IPS-NIHi7 (cell line): ENCODE data around the gene TACC2.

ENCODE experiments used
- DNase-seq: peaks from one replicate; pipeline ENCODE4 v3.0.0; 2012; ENCODE audit warnings: mixed read lengths; ENCODE audit errors: extremely low spot score

The TACC2 gene

DNA sequence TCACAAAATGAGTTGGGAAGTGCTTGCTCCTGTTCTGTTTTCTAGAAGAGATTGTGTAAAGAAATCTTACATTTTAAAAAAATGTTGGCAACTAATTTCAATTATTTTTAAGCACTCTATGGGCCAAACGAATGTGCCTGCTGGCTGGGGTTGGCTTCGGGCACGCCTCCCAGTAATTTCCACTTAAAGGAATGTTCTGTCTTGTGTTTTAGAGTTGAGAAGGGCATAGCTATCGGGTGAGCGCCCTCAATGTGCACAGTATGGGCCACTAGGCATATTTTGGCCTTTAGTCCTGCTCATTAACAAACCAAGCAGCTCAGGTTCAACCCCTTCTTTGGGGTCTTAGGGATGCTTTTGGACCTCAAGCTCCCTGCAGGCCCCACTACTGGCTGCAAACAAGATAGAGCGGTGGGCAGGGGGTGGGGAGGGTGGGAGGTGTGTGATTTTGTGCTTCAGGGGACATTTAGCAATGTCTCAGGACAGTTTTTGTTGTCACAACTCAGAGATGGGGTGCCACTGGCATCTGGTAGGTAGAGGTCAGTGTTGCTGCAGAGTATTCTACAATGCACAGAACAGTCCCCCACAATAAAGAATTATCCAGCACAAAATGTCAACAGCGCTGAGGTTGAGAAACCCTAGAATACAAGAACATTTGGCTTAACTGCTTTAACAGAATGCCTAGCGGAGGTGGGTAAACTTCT lies 40.7 kb downstream of the TACC2 start:
- no peak for DNase-seq

DNA sequence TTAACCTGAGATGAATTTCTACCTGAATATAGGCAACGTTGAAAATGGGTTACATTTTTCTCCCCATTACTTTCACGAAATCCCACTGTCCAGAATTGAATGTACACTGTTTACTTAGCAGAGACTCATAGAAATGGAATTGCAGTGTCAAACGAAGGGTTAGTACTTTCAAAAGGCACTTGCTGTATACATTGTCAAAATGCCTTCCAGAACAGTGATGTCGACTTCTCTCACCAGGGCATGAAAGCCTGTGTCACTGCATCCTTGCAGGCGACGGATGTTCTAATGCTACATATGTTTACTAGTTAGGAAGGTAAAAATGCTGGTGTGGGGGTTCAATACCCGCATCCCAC lies 41.2 kb downstream of the TACC2 start:
- no peak for DNase-seq

DNA sequence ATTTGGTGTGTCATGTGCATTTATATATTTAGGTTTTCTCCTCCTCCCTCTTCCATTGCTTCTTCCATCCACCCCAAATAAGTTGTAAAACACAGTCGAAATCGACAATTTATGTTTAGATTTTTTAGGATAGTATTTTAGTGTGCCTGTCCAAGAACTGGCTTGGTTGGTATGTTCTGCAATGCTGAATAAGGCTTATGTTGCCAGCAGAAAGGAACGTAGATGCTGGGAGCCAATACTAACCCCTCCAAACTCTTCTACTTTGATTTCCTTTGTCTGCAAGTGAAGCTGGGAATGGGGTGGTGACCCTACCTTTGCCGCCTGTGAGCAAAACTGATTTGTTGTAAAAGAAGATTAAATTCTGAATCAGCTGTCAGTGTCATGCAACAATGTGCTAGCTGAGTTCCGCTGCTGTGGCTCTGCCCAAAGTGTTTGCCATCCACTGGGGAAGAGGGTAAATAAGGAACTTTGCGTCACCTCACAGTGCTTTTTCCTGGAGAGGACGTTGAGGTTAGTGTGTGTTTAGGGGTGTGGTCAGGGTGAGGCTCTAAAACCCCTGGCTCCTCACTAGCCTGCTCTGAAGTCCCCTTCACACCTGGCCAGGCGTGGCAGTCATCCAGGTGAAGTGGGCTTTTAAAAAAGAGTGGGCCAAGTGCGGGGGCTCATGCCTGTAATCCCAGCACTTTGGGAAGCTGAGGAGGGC lies 44.4 kb downstream of the TACC2 start:
- no peak for DNase-seq

DNA sequence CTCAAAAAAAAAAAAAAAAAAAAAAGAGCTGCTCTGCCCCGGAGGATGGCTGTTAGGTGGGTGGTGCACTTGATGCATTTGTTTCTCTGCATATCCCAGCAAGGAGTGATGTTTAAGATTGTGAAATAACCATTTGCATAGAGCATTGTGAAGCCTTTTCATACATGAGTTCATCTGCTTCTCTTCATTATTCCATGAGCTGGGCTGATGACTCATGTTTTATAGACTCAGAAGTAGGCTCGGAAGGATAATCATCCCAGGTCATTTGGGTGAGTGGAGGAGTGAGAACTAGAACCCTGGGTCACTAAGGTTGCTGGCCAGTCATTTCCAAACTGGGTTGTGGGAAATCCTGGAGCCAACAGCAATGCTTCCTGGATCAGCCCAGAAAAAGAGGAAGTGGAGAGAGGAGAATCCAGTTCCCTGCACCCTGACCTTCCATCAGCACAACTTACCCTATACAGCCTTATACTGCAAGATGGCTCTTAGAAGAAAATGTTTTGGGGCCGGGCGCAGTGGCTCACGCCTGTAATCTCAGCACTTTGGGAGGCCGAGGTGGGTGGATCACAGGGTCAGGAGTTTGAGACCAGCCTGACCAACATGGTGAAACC lies 45.3 kb downstream of the TACC2 start:
- no peak for DNase-seq

DNA sequence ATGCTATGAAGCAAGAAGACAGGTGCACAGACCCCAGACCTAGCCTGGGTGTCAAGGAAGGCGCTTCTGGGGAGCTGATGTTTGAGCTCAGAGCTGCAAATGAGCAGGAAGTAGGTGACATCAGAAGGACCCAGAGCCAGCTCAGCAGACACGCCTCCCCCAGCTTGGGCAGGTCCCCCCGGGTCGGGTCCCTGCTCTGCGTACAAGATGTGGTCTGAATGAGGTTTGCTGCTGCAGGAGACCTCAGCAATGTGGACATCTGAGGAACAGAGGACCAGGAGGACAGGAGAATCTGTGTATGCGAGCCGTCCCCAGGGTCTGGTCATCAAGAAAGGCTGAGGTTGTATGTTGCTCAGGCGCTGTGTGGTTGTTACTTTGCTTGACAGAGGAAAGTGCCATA lies 51.8 kb downstream of the TACC2 start:
- no peak for DNase-seq

DNA sequence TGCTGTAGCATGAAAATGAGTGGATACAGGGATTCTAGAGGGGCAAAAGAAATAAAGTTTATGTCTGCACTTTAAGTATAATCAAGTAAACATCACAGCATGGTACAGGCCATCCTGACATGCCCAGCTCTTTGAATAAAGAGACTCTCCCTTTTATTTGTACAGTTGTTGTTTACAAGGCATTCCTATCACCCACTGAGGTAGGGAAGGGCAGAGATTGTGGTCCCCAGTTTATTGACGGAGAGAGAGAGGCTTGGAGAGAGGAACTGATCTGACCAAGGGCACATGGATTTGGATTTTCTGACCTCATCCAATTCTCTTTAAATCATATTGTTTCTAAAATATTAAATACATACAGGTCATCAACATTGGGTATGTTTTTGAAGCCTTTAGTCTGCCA lies 53.9 kb downstream of the TACC2 start:
- no peak for DNase-seq

DNA sequence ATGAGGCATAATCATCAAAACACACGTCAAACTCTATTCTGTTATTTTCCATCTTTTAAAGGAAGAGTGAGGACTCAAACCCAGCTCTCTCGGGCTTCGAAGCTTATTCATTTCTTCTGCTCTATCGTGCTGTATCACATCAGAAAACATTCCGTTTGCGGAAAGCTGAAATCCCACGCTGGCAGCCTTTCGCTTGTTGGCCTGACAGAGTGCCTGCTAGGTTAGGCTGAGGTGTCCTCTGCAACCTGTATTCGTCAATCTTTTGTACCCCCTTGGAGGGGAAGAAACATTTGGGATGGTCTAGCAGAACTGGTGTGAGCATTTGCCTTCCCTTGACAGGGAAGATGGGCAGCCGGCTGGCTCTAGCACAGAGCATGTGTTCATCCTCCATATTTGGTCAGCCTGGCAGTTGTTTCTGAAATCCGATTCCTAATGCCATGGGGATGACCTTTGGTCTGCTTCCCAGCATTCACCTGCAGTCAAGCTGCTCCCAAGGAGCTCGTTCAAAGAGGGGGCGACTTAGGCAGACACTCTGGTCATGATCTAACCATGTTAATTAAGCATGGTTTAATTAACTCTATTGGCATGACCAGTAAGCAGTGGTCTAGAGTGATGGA lies 55.2 kb downstream of the TACC2 start:
- peak; percentile 49 for DNase-seq

DNA sequence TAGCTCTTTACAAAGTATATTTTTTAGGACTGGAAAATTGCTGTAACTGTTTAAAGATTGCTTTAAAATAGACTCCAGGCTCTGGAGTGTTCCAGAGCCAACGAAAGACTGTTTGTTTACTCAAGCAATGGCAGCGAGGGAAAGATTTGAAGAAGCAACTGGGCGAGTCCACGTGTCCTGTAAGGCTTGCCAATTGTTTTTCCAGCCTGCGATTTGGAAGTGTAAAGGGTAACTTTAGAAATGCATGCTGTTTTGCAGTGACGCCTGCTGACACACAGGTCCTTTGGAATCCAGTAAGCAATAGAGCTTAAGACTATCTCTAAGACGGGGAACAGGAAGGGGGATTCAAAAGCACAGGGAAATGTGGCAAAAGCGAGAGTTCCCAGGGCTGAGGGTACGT lies 55.8 kb downstream of the TACC2 start:
- no peak for DNase-seq

DNA sequence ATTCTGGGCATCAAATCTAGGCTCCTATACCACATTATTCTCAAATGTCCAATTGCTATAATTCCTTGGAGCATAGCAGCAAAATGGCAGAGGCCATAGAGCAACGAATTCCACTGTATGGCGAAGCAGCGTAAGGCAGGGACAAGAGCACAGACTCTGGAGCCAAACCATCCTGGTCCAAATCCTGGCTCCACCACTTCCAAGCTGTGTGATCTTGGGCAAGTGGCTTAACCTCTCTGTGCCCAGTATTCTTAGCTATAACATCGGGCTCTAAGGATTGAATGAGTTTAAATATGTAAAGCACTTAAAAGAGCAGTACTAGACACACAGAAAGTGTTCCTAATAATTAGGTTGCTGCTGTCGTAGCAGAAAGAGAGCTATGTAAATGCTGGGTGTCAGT lies 56.2 kb downstream of the TACC2 start:
- no peak for DNase-seq

DNA sequence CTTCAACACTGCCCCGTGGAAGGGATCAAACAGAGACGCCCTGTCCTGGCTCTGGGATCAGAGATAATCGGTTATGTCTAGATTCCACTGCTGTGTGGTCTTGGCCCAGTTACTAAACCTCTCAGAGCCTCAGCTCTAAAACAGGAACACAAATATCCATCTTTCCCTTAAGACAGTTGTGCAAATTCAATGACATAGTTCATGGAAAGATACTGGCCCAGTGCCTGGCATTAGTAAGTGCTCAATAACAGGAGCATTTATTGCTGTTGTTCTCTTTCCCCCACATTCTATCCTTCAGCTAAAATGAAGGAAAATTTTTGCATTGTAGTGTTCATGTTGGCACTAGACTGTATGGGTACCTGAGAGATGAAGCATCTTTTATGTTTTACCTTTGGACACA lies 58.6 kb downstream of the TACC2 start:
- DNase-seq: no peak

DNA sequence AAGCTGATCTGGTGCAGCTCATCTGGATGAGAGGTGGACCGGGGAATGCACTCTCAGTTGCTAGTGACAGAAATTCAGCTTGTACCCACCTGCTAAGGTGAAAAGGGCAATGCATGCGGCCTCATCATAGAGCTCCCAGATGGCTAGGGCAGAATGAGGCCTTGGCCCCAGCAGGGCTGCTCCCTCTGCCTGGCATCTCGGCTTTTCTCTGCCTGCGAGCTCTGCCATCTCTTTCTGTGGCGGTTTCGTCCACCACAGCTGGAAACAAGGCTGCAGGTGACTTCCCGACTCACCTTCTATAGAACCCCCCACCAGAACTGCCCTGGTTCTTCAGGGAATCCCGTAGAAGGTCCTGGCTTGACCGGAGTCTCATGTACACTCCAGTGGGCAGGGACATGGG lies 60.1 kb downstream of the TACC2 start:
- no peak for DNase-seq

DNA sequence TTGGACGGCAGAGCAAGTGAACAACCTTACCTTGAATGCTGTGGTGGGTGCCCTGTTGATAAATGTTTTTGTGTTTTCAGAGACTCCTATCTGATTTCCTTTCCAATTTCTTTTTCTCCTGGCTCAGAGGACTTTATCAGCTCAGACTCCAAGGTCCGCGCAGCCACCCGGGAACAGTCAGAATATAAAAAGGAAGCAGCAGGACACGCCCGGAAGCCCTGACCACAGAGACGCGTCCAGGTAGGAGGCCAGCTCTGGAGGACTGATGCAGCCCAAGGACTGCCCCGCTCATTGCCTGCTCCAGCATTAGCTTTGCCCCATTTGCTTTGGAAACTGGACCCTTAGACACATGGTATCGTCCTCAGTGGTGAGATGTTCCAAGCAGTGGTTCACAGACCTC lies 61.3 kb downstream of the TACC2 start:
- no peak for DNase-seq

DNA sequence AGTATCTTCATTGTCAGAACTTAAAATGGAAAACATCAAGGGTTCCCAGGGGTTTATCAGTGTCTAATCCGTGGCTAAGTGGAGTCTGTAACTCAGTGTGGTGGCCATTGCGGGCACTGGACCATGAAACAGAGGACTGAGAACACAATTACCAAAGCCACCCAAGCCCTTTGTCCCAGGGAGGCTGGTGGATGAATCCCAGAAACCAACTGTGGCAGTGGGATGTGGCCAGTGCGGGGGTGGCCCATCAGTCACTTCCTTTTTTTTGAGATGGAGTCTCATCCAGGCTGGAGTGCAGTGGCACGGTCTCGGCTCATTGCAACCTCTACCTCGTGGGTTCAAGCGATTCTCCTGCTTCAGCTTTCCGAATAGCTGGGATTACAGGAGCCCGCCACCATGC lies 61.8 kb downstream of the TACC2 start:
- no peak for DNase-seq

DNA sequence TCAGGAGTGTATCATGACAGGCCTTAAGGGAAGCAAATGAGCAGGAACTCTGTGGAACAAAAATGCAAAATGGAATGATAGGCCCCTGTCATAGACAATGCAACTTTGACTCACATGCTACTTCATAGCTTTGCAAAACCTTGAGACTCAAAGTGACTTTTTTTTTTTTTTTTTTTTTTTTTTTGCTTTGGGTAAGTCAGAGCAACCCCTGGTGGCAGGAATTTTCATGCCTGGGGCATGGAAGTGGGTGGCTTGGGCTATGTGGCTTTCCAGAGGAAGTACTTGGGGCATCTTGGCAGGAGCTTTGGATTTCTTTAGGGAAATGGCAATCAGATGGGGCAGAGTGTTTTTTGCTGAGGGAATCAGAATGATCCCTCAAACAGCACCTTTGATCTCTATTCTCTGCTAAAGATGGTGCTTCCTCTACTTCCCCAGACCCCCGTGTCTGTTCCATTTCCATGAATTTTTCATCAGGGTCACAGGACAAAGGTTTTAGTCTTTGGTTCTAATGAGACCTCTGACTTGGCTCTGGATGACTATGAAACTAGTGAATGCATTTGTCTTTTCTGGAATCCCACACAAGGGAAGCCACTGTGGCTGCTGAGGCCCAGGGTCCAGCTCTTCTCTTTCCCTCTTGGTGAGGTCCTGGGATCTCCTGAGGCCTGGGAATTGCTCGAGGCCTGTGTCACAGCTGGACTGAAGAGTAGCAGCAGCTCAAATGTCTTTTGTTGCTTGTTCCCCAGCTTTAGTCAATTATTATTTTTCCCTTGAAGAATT lies 62.8 kb downstream of the TACC2 start:
- peak; percentile 75 for DNase-seq

DNA sequence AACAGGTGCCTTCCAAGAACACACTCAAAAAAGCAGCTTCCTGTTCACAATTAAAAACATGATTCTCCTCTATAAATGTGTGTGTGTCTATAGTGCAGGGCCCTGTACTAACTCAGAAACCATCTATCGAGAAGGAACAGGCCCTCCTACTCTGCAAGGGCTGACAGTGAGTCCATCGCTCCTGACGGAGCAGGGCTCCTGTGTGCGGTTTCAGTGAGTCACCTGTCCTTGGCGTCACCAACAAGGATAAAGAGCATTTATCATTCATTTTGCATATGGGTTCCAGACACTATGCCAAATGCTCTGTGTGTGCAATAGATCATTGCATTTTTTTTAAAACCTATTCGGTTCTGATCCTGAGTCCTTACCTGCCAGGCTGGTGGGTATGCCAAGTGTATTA lies 63.7 kb downstream of the TACC2 start:
- DNase-seq: no peak

DNA sequence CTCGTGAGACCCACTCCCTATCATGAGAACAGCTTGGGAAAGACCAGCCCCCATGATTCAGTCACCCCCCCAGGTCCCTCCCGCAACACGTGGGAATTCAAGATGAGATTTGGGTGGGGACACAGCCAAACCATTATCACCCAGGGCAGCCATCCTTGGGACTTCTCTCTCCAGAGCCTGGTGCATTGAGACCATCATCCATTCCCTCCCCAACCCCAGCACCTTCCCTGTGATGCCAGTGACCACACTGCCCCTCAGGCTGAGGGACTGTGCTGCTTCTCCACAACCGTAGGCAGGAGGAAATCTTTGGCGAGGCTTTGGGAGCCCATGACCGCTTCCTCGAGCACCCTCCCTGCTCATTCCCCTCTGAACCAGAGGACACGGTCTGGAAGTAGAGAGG lies 64.4 kb downstream of the TACC2 start:
- no peak for DNase-seq

DNA sequence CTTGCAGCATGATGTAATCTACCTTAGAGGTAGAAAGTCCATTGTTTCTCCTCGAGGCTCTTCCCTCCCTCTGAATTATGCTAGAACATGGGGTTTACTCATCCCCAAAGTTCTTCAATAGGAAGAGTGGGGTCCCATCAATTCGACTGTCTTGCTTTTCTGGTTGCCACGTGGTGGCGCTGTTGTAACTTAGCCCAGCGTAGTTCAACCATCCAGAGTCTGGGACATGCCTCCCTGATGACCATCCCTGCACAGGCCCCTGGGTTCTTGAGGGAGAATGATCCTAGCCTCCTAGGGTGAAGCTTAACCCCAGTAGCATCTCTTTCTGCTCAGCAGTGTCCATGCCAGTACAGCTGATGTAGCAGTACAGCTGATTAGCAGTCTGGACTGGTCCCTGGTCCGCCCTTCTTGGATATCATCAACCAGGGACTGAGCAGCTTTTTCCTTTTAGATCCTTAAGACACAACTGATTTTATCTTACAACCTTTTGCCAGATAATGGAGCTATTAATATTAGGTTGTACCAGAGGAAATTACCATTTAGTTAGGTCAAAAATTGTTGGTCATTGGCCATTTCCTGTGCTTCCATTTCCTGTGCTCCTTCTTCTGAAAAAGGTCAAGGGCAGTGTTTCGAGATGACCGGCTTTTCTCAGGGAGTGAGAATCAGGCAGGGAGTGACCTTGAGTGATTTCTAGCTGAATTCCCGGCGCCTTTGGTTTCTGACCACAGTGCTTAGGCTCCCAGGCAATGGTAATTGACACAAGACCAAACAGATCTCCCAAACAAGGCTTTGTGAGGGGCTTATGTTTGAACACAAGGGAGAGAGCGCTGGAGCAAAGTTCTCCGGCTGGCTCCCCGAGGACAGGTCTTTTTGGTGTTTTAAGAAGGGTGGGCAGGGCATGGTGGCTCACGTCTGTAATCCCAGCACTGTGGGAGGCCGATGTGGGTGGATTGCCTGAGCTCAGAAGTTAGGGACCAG lies 65.4 kb downstream of the TACC2 start:
- peak; percentile 78 for DNase-seq

DNA sequence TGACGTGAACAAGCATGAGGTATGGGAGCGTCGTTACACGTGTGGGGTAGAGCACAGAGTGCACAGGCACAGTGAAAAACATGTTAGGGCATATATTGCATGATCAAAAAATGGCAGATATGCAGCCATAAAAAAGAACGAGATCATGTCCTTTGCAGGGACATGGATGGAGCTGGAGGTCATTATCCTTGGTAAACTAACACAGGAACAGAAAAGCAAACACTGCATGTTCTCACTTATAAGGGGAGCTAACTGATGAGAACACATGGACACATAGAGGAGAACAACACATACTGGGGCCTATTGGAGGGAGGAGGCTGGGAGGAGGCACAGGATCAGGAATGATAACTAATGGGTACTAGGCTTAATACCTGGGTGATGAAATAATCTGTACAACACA lies 66.3 kb downstream of the TACC2 start:
- DNase-seq: no peak

DNA sequence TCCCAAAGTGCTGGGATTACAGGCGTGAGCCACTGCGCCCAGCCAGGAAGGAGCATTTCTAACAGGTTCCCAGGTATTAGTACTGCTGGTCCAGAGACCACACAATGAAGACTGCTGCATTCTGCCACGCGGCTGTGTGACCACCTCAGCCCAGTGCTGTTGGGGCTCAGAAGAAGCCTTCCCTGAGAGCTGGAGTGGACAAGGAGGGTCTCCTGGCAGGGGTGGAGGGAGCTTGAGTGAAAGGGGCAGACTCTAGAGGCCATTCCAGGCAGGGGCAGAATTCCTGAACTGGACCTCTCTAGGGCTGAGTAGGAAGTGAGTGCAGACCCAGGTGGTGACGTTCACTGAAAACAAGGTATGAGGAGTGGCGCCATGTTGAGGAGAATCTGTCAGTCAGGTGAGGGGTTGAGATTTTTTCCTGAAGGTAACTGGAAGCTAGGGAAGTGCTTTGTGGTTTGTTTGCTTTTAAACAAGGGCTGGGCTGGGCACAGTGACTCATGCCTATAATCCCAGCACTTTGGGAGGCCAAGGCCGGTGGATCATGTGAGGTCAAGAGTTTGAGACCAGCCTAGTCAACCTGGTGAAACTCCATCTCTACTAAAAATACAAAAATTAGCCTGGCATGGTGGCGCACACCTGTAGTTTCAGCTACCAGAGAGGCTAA lies 67.6 kb downstream of the TACC2 start:
- DNase-seq: no peak

DNA sequence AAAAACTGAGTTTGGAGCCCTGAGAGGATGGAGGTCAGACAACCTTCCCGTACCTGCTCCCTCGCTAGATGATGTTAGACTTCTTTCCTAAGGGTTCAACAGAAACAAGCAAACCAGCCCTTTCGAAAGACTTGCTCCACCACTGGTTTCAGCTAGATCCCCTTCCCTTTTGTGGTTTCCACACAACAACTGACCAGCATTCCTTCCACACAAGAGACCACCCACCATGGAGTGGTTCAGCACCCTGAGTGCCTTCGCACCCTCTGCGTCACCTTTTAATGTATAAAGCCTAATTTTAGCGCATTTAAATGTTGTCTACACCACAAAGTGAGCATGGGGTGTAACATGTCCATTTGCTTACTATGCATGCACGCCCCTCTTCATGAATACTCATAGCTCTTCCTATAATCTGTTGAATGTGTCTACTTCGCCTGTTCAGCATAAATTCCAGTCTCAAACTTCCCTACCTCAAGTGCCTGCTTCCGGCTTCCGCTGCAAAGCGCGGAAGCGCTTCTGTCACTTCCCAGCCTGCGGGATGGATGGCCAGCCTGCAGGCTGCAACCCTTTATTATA lies 69.0 kb downstream of the TACC2 start:
- no peak for DNase-seq
